HUES48 (cell line): ENCODE measurements around the gene EHMT2.

Source experiments
- H3K27ac ChIP-seq: one replicate; pipeline ENCODE4 v1.7.0; 2013; ENCODE audit warnings: low read depth, low read length, inconsistent platforms
- H3K27me3 ChIP-seq: 2 replicates; pipeline ENCODE4 v1.6.1; 2013; ENCODE audit warnings: mild to moderate bottlenecking, low read length; ENCODE audit not compliant: control insufficient read depth, insufficient read depth
- H3K36me3 ChIP-seq: 2 replicates; pipeline ENCODE4 v1.6.1; 2013; ENCODE audit warnings: low read length; ENCODE audit not compliant: control insufficient read depth, insufficient read depth
- H3K4me1 ChIP-seq: 2 replicates; pipeline ENCODE4 v1.6.1; 2013; ENCODE audit warnings: mild to moderate bottlenecking, low read length; ENCODE audit not compliant: control insufficient read depth, insufficient read depth
- H3K4me3 ChIP-seq: 2 replicates; pipeline ENCODE4 v1.5.1; 2013; ENCODE audit warnings: mild to moderate bottlenecking, low read depth, low read length
- H3K9ac ChIP-seq: 2 replicates; pipeline ENCODE4 v1.6.1; 2013; ENCODE audit warnings: mild to moderate bottlenecking, low read depth, low read length, moderate library complexity
- H3K9me3 ChIP-seq: 2 replicates; pipeline ENCODE4 v1.6.1; 2013; ENCODE audit warnings: low read length; ENCODE audit not compliant: control insufficient read depth, insufficient read depth

EHMT2 gene

DNA sequence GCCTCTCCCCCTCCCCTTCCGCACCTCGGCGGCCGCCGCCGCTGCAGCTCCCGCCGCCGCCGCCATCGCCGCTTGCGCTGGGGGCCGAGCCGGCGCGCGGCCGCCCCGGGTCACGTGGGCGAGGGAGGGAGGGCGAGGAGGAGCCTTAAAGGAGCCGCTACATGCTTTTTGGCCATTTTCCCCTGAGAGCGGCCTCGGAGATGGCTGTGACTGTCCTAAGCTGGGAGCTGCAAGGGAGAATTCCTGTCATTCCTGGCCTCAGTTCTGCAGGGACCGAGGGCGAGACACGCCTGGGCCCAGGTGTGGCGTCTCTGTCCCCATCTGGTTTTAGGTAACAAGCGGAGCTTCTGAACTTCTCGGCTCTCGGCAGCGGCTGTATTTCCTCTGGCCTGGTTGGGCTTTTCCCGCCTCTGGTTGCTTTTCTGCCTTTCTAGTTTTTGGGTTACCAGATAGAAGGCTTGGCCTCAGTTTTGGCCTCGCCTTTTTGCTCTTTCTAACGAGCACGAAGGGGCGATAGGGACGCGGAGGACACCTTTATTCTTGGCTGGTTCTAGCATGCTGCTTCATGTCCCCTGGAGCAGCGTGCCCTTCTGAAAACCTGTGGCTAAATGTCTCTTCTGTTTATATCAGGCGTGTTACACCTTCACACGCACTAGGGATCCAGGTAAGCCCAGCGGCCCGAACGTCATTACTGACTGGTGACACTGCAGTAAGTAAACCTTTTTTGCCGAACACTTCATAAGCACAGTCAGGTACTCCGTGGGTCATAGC lies at the start of gene EHMT2:
Gene EHMT2 (minus strand): TSS at position 87 of the 771 bp plus-strand sequence. CDS start 21 bp downstream, at position 66.
- Histone ChIP-seq H3K36me3 (peaks cover 41% of the 10 kb centered on the region), H3K9ac (peak within 1 kb of the TSS; percentile 68), H3K4me1 (peaks cover 10% of the 10 kb centered on the region; the same call in 1 of the 2 replicates), H3K27ac (peak within 1 kb of the TSS; percentile 81), H3K9me3 (no peaks in the 10 kb centered on the region), H3K4me3 (peak within 1 kb of the TSS; percentile 77), H3K27me3 (no peaks in the 10 kb centered on the region)

GRCh38 chr6:31947070-31947675 lies 49.7 kb upstream of the EHMT2 start:
- Histone ChIP-seq H3K4me3 (no peak overlapping the region), H3K4me1 (no peaks in the 10 kb centered on the region), H3K27me3 (peaks cover 4% of the 10 kb centered on the region; the same call in 1 of the 2 replicates), H3K36me3 (peaks cover 13% of the 10 kb centered on the region), H3K9me3 (no peaks in the 10 kb centered on the region), H3K9ac (no peak overlapping the region), H3K27ac (no peak overlapping the region)

DNA sequence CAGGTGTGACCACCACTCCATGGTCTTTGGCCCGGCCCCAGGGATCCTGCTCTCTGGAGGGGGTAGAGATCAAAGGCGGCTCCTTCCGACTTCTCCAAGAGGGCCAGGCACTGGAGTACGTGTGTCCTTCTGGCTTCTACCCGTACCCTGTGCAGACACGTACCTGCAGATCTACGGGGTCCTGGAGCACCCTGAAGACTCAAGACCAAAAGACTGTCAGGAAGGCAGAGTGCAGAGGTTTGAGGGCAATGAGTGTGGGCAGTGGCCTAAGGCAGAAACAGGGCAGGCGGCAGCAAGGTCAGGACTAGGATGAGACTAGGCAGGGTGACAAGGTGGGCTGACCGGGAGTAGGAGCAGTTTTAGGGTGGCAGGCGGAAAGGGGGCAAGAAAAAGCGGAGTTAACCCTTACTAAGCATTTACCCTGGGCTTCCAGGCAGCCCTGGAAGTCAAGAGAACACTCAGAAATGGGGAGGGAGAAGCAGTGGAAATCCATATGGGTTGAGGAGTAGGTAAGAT lies 48.9 kb upstream of the EHMT2 start:
- Histone ChIP-seq H3K4me3 (no peak overlapping the region), H3K9me3 (no peaks in the 10 kb centered on the region), H3K27ac (no peak overlapping the region), H3K36me3 (peaks cover 6% of the 10 kb centered on the region), H3K9ac (no peak overlapping the region), H3K4me1 (no peaks in the 10 kb centered on the region), H3K27me3 (peaks cover 4% of the 10 kb centered on the region; the same call in 1 of the 2 replicates)

GRCh38 chr6:31945507-31946369 lies 48.2 kb upstream of the EHMT2 start, which contains the start of gene CFB:
TSS of gene CFB (plus strand) at chr6:31946095. CDS start at chr6:31946222, 127 bp downstream.
- H3K4me1 ChIP-seq: no peaks in the 10 kb centered on the region
- no peak within 1 kb of the TSS for H3K4me3 ChIP-seq
- H3K36me3 ChIP-seq: peaks cover under 1% of the 10 kb centered on the region; the same call in 1 of the 2 replicates
- no peak within 1 kb of the TSS for H3K27ac ChIP-seq
- H3K9me3 ChIP-seq: no peaks in the 10 kb centered on the region
- H3K9ac ChIP-seq: no peak within 1 kb of the TSS
- peaks cover 4% of the 10 kb centered on the region; the same call in 1 of the 2 replicates for H3K27me3 ChIP-seq

DNA sequence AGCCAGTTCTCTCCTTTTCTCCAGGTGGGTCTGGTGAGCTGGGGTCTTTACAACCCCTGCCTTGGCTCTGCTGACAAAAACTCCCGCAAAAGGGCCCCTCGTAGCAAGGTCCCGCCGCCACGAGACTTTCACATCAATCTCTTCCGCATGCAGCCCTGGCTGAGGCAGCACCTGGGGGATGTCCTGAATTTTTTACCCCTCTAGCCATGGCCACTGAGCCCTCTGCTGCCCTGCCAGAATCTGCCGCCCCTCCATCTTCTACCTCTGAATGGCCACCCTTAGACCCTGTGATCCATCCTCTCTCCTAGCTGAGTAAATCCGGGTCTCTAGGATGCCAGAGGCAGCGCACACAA lies 47.6 kb upstream of the EHMT2 start:
- peaks cover 4% of the 10 kb centered on the region; the same call in 1 of the 2 replicates for H3K27me3 ChIP-seq
- H3K9ac ChIP-seq: no peak overlapping the region
- H3K4me3 ChIP-seq: no peak overlapping the region
- H3K27ac ChIP-seq: no peak overlapping the region
- no peaks in the 10 kb centered on the region for H3K36me3 ChIP-seq
- H3K4me1 ChIP-seq: peaks cover 6% of the 10 kb centered on the region; the same call in 1 of the 2 replicates
- H3K9me3 ChIP-seq: no peaks in the 10 kb centered on the region

DNA sequence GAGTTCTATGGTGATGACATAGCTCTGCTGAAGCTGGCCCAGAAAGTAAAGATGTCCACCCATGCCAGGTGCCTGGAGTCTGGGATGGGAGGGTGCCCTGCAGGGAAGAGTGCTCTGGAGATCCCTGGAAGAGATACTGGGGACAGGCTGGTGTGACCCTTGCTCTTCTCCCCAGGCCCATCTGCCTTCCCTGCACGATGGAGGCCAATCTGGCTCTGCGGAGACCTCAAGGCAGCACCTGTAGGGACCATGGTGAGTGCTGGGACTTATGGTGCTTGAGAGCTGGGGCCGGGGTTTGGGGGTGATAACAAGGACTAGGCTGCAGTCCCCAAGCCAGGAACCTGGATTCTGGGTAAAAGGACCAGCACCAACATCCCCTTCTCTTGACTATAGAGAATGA lies 46.2 kb upstream of the EHMT2 start:
- Histone ChIP-seq H3K4me3 (no peak overlapping the region), H3K9me3 (no peaks in the 10 kb centered on the region), H3K9ac (no peak overlapping the region), H3K27ac (no peak overlapping the region), H3K4me1 (peaks cover 7% of the 10 kb centered on the region; the same call in 1 of the 2 replicates), H3K36me3 (no peaks in the 10 kb centered on the region), H3K27me3 (peaks cover 4% of the 10 kb centered on the region; the same call in 1 of the 2 replicates)

- Histone ChIP-seq H3K27me3 (no peaks in the 10 kb centered on the region), H3K36me3 (no peaks in the 10 kb centered on the region), H3K27ac (no peak overlapping the region), H3K4me1 (peaks cover 7% of the 10 kb centered on the region; the same call in 1 of the 2 replicates), H3K4me3 (no peak overlapping the region), H3K9ac (no peak overlapping the region), H3K9me3 (no peaks in the 10 kb centered on the region)
Measured at GRCh38 chr6:31940256-31940664, 42.8 kb upstream of the EHMT2 start.

GRCh38 chr6:31935823-31936222 lies 38.3 kb upstream of the EHMT2 start:
- Histone ChIP-seq H3K9me3 (no peaks in the 10 kb centered on the region), H3K36me3 (no peaks in the 10 kb centered on the region), H3K4me3 (no peak overlapping the region), H3K9ac (no peak overlapping the region), H3K27ac (no peak overlapping the region), H3K27me3 (no peaks in the 10 kb centered on the region), H3K4me1 (peaks cover 7% of the 10 kb centered on the region; the same call in 1 of the 2 replicates)

- Histone ChIP-seq H3K27ac (no peak overlapping the region), H3K27me3 (no peaks in the 10 kb centered on the region), H3K9me3 (no peaks in the 10 kb centered on the region), H3K4me3 (no peak overlapping the region), H3K36me3 (no peaks in the 10 kb centered on the region), H3K4me1 (0 out of 2 replicates have a peak, but pooled peaks cover under 1% of the 10 kb centered on the region), H3K9ac (no peak overlapping the region)
Measured at GRCh38 chr6:31935021-31935420, 37.5 kb upstream of the EHMT2 start.

DNA sequence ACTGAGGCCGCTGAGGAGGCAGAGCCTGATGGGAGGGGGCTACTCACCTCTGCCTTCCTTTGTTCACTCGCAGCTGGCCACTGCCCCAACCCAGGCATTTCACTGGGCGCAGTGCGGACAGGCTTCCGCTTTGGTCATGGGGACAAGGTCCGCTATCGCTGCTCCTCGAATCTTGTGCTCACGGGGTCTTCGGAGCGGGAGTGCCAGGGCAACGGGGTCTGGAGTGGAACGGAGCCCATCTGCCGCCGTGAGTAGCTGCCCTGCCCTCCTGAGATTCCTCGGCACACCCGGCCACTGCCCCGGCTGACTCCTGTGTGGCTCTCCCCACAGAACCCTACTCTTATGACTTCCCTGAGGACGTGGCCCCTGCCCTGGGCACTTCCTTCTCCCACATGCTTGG lies 36.0 kb upstream of the EHMT2 start:
- no peak overlapping the region for H3K9ac ChIP-seq
- no peaks in the 10 kb centered on the region for H3K9me3 ChIP-seq
- no peaks in the 10 kb centered on the region for H3K36me3 ChIP-seq
- H3K4me3 ChIP-seq: no peak overlapping the region
- H3K27me3 ChIP-seq: no peaks in the 10 kb centered on the region
- H3K27ac ChIP-seq: no peak overlapping the region
- no peaks in the 10 kb centered on the region for H3K4me1 ChIP-seq
